Epithelial cell of proximal tubule (primary cell): Measurements from ENCODE around the gene NUTM2F. TPM values are rescaled to one million over a fixed set of nuclear protein-coding genes. Genes with fewer than 3 reads are reported as not detected.
"Not testable (repeated sequence)": the region's sequence is repeated elsewhere in the genome, so short reads cannot be mapped to it uniquely, and the experiment has no call there.

Experiments
- DNase-seq: peaks from one replicate; pipeline ENCODE4 v3.0.0-alpha.2; 2011; ENCODE audit warnings: low read depth
- H3K4me3 ChIP-seq: 2 replicates; pipeline ENCODE4 v1.5.1; 2011; ENCODE audit warnings: low read depth, mild to moderate bottlenecking, low read length
- total RNA-seq: library from RNA; depleted of rRNA; stranded (reverse); fragments of >200 nt; gene quantifications from 2 replicates; pipeline ENCODE4 v1.2.3, GENCODE V29; 2015

NUTM2F gene
- not detected in 2 replicates for total RNA-seq

DNA sequence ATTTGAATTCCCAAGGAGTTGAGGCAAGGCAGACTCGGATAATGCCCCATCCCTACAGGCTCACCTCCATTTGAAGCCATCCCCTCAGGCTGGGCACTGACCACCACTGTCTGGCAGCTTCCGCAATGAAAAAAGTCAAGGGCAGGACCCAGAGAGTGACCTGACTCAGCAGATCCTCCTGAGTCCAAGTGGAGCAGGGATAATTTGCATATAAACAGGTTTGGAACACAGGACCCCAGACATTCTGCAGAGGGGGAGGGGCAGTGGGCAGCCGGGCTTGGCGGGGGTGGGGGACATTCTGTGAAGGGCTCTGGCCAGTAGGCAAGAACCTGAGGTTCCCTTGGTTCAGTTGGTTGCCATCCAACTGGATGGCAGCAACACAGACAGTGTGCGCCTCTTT is at the start of gene NUTM2F:
Gene NUTM2F, minus strand, starts transcription at position 101 of the 400 bp plus-strand sequence. Its CDS starts 21 bp downstream, at position 80.
- not testable (repeated sequence) for H3K4me3 ChIP-seq

GRCh38 chr9:94375197-94375596 is 46.8 kb upstream of the NUTM2F start:
- not testable (repeated sequence) for DNase-seq
- H3K4me3 ChIP-seq, result peak overlapping the region; percentile 59

More for the DNA sequence above, at the start of gene NUTM2F:
- DNase-seq, result not testable (repeated sequence)

GRCh38 chr9:94374176-94375056 is 46.0 kb upstream of the NUTM2F start:
- DNase-seq, result peak; percentile 30
- peak overlapping the region; percentile 59 for H3K4me3 ChIP-seq

DNA sequence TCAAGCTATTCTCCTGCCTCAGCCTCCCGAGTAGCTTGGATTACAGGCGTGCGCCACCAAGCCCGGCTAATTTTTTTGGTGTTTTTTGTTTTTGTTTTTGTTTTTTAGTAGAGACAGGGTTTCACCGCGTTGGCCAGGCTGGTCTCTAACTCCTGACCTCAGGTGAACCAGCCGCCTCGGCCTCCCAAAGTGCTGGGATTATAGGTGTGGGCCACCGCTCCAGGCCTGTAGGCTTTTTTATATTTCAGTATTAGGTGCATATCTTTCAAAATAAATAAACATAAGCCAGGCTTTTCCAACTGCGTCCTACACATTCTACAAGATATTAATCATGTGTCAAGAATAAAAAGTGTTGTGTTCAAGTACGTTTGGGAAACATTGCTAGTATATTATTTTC is 45.3 kb upstream of the NUTM2F start:
- not testable (repeated sequence) for DNase-seq
- H3K4me3 ChIP-seq, result peak overlapping the region; percentile 59

- H3K4me3 ChIP-seq, DNase-seq: not testable (repeated sequence)
Observed at GRCh38 chr9:94370266-94370665, 41.8 kb upstream of the NUTM2F start.

GRCh38 chr9:94364093-94364614 is 35.7 kb upstream of the NUTM2F start:
- DNase-seq, H3K4me3 ChIP-seq: not testable (repeated sequence)

DNA sequence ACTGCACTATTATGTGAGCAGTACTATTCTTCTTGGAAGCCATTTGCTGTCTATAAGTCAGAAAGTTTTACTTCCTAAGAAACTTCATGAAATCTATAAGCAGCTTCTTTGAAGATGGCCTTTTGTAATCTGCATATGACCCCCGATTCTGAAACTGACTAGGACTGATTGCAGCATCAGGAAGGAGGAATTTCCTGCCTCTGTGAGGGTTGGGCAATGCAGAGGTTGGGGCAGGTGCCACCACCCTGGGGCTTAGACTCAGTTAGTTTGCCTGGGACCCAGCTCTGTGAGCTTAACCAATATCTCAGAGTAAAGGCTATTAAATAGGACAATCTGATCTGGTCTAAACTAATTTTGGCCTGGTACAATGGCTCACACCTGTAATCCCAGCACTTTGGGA is 28.7 kb upstream of the NUTM2F start:
- DNase-seq, H3K4me3 ChIP-seq: not testable (repeated sequence)

GRCh38 chr9:94351901-94352723 is 23.7 kb upstream of the NUTM2F start:
- not testable (repeated sequence) for DNase-seq, H3K4me3 ChIP-seq

GRCh38 chr9:94348754-94349153 is 20.3 kb upstream of the NUTM2F start:
- not testable (repeated sequence) for DNase-seq, H3K4me3 ChIP-seq

GRCh38 chr9:94347451-94347850 is 19.0 kb upstream of the NUTM2F start:
- not testable (repeated sequence) for H3K4me3 ChIP-seq, DNase-seq

DNA sequence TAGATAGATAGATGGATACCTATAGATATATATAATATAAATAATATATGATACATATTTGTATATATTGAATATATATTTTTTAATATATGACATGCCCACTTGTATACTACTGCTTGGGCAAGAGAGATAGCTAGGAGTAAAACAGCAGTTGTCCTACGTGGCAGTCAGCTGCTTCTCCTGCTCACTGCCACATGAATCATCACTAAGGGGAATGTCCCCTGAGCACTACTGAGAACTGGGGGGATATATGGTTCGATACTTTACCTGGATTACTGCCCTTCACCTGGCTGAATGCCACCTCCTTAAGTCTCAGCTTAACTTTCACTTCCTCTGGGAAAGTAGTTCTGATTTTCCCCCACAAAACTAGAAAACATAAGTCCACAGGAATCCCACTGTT is 13.3 kb upstream of the NUTM2F start:
- not testable (repeated sequence) for DNase-seq, H3K4me3 ChIP-seq

DNA sequence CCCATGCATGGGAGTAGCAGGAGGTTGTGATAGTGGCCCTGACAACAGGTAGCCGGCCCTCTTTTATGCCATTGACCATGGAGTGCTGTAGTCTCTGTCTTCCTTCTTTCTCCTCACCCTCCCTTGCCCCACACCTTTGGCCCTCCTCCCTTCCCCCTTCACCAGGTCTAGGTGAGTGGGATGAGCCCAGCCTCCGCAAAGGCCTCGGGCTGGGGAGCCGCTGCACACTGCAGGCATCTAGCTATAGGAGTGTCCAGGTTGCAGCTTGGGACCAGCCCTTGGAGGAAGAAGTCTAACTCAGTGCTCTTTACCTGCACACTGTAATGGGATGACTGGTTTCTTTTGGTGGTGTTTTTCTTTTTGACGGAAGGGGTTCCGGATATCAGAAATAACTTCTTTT is 12.3 kb upstream of the NUTM2F start:
- DNase-seq, result not testable (repeated sequence)

GRCh38 chr9:94339657-94340056 is 11.2 kb upstream of the NUTM2F start:
- not testable (repeated sequence) for DNase-seq, H3K4me3 ChIP-seq

More for the DNA sequence above, 12.3 kb upstream of the NUTM2F start:
- not testable (repeated sequence) for H3K4me3 ChIP-seq

GRCh38 chr9:94338723-94339122 is 10.3 kb upstream of the NUTM2F start:
- DNase-seq, H3K4me3 ChIP-seq: not testable (repeated sequence)

DNA sequence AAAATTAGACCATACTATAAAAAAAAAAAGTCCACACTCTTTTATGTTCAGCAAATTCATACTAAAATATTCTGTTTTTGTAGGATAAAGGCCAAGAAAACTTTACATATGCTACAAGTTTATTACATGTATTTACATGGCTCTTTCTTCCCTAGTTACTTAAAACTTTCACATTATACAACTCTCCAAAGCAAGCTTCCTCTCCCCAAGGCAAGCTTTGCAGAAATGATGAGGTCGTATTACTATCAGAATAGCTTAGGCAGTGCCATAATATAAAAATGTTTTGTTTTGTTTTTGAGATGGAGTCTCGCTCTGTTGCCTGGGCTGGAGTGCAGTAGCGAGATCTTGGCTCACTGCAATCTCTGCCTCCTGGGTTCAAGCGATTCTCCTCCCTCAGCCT is 8.0 kb upstream of the NUTM2F start:
- not testable (repeated sequence) for H3K4me3 ChIP-seq, DNase-seq

DNA sequence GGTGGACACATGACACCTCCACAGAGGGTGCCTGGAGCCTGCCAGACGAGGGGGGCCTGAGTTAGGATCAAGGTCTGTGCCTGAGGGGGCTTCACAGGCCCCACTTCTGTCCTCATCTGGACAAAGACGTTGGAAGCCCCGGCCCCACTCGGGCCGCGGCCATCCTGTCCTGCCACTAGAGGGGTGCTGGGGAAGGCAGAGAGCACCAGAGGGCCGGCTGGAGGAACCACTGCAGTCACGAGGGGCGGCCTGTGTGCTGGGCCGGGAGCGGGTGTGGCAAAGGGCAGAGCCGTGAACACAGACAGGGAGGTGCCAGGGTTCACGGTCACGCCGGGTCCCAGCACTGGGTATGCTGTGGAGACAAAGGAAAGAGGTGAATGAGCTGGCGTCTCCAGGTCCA is 2.9 kb downstream of the NUTM2F start:
- not testable (repeated sequence) for H3K4me3 ChIP-seq, DNase-seq

DNA sequence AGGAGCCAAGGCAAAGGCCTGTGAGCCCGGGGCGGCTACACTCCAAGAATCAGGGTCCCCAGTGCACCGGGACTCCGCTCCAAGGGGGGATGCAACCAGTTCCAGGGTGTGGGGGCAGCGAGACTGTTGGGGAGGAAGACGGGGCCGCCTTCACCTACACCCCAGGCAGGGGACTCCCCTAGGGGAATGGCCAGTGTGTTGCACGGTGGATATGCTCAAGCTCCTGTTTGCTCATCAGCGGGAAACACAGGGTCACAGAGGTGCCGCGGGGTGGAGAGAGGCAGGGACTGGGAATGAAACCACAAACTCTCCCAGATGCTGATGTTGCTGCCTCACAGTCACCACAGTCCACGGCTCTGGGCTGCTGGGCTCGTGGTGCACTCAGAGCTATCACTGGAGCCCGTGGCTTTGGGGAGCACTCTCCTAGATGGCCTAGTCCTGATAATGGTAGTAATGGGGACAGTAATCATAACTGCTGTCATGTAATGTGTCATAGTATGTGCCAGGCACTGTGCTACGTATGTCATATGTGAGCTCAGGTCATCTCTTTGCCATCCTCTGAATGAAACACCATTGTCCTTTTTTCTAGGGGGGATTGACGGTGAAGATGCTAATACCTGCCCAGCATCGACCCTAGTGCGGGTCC is 5.2 kb downstream of the NUTM2F start:
- not testable (repeated sequence) for H3K4me3 ChIP-seq, DNase-seq

- DNase-seq, H3K4me3 ChIP-seq: not testable (repeated sequence)
Observed at GRCh38 chr9:94322342-94322940, 6.0 kb downstream of the NUTM2F start.
